SHP77 treated with DMSO at 0.1 percent for 48 hours (cell line): ENCODE measurements around the gene WWP2.

Experiments
- DNase-seq: peaks from one replicate; lab custom pipeline; 2025; lab: John Stamatoyannopoulos, UW

The WWP2 gene

DNA sequence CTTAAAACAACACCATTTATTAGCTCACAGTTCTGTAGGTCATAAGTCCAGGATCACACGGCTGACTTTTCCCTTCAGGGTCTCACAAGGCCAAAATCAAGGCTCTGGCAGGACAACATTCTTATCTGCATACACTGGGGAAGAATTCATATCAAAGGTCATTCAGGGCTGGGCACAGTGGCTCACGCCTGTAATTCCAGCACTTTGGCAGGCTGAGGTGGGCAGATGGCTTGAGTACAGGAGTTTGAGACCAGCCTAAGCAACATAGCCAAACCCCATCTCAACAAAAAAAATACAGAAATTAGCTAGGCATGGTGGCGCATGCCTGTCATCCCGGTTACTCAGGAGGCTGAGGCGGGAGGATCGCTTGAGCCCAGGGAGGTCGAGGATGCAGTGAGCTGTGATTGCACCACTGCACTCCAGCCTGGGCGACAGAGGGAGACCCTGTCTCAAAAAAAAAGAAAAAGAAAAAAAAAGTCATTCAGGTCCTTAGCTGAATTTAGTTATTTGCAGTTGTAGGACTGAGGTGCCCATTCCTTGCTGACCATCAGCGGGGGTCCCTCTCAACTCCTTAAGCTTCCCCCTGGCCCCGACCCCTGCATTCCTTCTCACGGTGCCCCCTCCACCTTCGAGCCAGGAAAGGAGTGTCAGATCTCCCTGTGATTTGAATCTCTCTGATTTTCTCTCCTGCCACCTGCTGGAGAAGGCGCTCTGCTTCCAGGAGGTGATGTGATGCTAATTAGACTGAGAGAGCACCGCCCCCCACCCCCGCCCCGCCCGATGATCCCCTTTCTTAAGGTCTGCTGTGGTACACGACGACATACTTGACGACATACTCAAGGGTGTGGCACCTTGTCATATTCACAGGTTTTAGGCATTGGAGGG is 97.2 kb downstream of the WWP2 start:
- no peak for DNase-seq

DNA sequence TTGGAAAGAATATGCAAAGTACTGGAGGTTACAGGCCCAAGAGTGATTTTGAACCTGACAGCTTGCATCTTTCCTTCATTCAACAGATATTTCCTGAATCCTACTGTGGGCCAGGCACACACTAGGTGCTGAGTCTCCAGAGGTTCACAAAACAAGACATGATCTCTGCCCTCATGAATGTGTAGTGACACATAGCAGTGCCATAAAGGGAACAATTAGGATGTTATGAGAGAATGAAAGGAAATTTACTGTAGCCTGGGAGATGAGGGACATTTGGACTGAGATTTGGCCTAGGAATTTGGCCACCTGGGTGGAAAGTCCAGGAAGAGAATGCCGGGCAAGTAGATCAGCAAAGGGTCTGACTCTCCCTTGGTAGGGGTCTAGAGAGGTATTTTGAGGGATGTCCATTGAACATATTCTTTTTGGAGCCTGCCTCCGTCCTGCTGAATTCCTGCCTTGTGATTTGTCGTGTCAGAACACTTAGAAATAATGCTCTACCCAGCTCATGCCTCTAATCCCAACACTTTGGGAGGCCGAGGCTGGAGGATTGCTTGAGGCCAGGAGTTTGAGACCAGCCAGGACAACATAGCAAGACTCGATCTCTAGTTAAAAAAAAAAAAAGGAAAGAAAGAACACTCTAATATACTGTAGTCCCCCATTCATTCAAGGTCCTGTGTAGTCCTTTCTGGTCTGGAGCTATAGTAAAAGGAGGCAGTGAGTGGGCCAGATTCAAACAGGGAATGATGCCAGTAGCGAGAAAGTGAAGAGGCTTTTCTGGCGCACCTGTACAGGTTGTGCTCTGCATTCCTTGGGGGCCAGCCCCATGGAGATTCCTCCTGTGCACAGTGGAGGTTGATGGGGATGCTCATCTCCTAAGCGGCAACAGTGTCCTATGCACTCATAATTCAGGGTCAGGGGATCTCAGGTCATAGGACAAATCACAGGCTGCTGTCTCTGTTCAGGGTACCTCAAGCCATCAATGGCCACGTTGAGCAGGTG is 98.4 kb downstream of the WWP2 start:
- no peak for DNase-seq

DNA sequence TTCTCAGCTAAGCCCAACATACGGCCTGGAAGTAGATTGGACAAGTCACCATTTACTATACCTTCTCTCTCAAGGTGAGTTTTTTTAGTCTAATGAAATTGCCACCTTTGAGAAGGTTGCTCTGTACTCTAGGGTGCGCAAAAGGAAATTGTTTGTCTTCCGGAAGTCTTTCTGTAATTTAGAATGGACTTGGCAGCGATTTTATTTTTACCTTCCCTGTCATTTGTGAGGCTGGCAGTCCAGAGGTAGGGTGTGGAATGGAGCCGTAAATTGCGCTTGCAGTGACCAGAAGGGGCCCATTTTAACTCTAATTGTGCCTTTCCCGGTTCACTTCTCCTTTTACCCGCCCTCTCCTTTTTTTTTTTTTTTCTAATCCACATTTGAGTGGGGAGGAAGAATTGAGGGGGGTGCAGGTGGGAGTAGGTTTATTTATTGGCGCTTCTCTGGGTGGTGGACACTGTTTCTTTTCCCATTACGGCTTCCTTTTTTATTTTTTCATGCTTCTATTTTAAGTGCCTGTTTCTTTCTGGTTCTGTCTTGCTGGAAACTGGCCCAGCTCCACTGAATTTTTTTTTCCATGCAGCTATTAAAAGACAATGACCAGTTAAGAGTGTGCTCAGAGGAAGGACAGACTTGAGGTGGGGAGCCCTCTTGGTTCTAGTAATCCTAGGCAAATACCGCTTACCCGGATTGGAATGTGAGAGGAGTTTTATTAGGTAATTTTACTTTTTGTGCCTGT is 99.3 kb downstream of the WWP2 start:
- DNase-seq, result no peak

DNA sequence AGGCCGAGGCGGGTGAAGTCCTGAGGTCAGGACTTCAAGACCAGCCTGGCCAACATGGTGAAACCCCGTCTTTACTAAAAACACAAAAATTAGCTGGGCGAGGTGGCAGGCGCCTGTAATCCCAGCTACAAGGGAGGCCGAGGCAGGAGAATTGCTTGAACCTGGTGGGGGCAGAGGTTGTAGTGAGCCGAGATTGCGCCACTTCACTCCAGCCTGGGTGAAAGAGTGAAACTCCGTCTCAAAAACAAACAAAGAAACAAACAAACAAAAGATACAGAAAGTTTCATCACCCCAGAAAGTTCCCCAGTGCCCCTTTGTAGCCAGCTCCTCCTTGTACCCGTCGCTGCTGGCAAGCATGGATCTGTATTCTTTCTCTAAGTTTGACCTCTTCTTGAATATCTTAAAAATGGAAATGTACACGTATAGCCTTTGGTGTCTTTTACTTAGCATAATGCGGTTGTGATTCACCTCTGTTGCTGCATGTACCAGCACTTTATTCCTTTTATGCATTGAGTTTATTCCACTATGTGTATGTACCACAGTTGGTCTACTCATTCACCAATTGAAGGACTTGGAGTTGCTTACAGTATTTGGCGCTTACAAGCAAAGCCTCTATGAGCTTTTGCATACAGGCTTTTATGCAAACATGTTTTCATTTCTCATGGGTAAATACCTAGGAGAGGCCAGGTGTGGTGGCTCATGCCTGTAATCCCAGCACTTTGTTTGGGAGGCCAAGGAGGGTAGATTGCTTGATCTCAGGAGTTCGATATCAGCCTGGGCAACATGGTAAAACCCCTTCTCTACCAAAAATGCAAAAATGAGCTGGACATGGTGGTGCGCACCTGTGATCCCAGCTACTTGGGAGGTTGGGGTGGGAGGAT is 101.5 kb downstream of the WWP2 start:
- no peak for DNase-seq

DNA sequence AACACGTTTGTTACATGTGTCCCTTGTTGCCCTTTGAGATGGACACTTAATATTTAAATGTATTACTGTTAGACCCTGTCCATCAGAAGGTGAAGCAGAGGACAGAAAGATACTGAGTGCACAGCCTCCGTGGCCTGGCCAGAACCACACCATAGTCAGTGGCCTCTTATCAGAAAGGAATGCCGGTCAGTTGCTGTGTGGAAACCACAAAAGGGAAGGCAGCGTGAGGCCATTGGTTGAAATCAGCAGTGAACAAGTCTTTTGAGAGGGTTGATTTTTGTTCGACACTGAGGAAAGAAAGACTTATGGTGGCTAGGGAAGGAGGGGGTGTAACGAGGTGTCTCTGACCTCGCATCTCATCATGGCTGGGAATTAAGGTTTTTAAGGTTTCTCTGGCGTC is 103.6 kb downstream of the WWP2 start:
- DNase-seq, result no peak

DNA sequence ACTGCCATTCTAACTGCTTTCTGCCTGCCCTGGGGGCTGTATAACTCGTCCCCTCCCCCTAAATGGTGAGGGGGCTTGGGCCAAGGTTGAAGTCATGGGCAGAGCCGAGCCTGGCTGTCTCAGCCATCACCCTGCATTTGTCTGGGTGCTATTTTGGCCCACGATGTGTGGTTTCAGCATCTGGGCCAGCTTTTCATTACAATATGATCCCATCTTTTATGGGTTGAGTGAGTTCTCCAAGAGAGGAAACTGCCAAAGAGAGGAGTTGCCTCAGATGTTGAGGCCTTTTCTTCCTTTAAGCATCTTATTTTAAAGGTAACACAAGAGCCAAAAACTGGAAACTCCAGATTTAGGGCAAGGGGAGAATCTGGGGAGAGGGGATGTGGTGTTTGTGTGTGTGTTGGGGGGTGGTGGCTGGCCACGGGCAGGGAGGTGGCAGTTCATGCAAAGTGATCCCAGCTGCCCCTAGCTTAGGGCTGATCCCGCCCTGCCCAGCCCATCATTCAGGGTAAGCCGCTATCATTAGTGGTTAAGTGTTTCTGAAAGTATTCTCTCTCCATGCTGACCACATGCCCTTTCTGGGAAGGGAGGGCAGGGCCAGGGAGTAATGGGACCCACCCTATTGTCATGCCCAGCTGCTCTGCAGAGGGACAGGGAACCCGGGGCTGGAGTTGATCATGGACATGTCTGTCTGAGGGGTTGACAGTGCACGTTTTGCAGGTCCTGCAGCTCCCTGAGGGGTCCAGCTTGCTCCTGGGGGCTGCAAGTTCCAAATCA is 105.8 kb downstream of the WWP2 start:
- no peak for DNase-seq

DNA sequence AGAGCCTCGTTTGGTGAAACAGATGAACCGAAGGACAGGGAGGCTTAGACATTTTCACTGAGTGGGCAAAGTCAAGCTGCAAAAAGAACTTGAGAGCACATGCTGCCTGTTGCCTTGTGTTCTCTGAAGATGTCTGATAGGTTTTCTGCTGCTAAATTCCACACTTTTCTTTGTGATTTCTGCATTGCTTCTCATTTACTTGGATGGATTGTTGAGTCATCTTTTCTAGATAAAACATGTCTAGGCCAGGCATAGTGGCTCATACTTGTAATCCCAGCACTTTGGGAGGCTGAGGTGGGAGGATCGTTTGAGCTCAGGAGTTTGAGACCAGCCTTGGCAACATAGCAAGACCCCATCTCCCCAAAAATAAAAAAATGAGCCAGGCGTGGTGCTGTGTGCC is 108.6 kb downstream of the WWP2 start:
- no peak for DNase-seq

DNA sequence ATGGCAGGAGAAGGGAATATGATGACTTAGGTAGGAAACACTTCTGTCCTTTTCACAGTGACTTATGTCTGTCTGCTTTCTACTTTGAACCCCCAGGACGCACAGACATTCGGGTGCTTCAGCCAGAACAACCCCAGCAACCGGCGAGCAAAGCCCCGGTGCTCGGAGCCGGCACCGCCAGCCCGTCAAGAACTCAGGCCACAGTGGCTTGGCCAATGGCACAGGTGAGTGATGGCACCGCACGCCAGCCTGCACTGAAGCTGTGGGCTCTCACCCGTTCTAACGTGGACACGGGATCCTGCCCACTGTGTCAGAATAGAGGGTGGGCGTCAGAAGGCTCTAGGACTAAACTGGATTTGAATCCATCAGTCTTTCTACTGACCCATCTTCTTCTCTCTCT is 109.6 kb downstream of the WWP2 start:
- DNase-seq, result no peak

DNA sequence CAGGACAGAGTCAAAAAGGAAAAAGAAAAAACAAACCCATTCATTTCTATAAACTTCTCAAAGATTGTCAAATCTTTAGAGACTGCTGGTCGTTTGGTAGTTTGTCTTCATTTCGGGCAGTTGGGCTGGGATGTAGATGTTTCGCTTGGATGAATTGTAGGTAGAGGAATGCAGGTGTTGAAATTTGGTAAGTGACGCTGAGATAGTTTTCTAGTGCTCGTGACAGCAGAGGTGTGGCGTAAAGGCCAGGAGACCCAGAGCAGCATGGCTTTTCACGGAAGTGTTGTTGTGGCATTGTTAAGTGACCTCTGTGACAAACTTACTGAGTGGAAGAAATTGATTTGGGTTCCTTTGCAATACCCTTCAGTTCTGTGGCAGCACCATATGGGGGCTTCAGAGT is 110.8 kb downstream of the WWP2 start:
- no peak for DNase-seq

DNA sequence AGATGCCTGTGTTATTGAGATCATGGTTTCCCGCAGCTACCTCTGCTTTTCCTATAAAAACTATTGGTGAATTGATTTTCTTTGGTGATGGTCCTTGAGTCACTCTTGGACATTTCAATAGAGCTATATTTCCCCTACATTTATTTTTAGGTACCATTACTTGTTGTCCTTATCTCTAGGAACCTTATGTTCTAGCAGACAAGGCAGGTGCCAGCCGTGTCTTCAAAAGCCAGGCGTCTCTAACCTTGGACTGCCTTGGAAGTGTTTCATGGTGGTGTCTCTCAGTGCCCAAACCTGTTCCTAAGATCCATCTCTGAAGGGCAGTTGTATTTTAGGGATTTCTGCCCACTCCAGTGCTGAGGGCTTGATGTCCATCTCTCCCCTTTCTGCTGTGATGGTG is 111.7 kb downstream of the WWP2 start:
- no peak for DNase-seq

DNA sequence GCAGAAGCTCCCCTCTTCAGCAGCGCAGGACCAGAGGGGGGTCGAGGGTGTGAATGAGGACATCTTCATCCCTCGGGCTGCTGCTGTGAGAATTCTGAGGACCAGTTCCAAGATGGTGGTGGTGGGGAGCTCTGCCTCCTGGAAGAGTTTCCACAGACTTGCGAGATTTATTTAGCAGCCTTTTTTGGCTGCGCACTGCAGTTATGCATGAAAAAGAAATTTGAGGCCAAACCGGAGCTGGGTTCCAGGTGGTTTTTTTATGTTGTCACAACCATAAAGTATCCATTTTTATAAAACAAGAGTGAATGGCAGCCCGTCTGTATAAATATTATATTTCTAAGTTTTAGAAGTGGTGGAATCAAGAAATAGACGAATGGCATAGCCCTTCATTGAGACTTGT is 112.1 kb downstream of the WWP2 start:
- no peak for DNase-seq

DNA sequence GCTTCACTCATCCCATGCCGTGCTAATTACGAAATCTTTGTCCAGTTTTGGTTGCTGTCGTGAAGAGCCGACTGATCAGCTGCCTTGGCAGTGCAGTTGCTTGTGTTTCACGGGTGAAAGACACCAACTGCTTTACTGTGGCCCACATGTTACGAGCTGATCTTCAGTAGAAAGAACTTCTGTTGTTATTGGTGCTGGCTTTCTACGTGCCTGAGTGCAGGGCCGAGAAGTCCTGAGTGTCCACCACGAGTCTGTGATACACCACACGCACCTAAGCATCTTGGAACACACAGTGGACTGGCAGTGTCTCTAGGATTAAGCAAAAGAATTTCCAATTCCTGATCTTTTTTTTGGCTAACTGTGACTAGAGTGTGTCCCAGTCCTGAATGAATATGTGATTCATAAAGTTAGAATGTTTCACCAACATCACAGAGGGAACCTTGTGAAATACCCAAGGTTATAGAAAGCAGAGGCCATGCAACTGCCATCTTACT is 118.6 kb downstream of the WWP2 start:
- DNase-seq, result no peak

DNA sequence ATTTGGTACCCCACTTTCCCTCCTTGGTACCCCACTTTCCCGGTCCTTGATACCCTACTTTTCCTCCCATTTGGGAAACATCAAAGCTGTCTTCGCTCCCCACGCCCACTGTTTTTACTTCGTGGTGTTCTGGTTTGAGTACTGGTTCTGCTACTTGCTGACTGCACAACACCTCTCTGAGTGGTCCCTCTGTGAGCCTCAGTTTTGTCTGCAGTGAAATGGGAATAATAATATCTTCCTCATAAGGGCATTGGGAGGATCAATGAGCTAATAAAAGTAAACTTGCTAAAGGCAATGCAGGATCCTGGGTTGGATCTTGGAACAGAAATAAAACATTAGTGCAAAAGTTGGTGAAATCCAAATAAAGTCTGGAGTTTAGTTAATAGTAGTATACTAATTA is 119.0 kb downstream of the WWP2 start:
- no peak for DNase-seq

DNA sequence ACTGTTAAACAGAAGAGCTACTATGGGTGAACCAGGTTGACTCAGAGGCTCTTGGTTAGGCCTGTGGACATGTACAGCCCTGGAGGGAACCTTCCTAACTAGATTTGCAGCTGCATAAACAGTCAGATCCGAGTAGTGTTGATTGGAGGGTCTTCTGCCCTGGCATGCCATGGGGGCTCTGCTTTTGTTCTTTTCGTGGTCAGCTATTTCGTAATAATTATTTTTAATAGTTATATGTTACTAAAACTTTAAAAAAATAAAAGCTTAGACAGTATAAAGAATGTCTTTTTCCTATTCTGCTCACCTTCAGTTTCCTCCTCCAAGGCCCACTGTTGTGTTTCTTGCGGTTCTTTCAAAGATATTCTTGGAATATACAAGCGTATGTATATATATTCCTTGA is 121.6 kb downstream of the WWP2 start:
- DNase-seq, result no peak

DNA sequence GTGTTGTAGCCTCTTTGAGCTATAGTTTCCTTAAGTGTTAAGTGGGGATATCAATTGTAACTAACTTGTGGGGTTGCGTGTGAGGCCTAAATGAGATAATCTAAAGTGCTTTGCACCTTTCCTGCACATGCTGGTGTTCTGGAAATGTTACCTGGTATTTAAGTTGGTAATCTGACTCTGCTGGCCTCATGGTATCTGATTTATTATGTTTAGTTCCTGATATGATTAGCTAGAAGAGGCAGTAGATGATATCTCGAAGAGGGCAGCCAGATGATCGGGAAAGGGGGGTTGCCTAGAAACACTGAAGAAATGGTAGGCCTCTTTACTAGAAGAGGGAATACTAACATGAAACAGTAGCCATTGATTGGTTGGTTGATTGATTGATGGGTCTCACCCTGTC is 123.6 kb downstream of the WWP2 start:
- DNase-seq, result no peak

DNA sequence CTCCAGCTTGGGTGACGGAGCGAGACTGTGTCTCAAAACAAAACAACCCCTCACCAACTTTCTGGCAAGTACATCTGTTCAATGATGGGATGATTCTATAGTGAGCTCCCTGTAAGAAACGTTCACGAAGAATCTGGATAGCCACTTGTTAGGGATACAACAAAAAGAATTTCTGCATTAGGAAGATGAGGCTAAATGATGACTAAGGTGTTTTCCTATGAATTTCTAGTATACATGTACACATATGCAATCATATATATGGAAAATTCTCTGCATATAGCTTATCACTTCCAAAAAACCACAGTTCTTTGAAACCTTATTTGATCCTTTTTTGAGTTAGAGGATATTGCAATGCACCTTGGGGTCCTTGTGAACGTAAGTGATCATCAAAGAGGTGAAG is 124.6 kb downstream of the WWP2 start:
- no peak for DNase-seq

DNA sequence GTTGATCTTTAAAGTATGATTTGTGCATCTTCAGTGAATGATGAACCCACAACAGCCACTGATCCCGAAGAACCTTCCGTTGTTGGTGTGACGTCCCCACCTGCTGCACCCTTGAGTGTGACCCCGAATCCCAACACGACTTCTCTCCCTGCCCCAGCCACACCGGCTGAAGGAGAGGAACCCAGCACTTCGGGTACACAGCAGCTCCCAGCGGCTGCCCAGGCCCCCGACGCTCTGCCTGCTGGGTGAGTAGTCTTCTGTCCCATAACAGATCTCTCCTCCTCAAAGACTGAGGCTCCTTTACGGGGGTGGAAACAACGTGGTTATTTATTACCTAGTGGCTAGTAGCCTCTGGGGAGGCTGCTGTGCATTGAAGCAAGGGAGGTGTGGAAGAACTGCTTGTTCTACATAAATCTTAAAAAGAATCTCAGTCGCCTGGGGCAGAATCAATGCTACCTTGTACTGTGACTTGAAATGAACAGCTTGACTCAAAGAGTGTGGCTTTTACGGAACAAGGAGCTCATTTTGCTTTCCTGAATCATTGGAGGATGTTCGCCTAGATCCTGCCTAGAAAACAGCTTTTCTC is 126.0 kb downstream of the WWP2 start:
- DNase-seq, result no peak

DNA sequence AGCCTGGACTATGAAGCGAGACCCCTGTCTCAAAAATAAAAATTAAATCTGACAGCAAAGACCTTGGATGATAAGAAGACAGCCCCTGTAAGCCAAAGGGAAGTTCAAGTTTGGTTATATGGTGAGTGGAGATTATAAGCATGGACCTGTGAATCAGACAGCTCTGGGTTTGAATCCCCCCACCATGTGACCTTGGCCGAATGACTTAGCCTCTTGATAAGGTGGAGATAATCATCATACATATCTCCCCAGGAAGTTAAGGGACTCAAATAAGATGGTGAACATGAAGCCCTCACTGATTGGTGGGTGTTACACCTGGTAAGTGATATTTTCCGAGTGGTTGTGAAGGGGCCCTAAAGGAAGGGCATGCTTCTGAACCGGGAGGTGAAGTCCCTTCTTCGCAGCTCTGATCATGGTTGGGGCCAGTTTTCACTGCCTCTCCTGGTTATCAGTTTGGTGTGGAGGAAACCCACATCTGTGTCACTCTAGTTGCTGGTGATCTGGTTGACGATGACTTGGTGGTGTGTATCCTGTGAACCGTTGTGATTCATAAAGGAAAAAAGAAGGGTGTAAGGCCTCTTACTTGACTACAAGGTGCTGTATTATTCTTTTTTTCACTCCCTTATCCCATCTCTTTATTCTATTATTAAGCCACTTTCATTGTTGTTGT is 127.3 kb downstream of the WWP2 start:
- DNase-seq, result no peak

DNA sequence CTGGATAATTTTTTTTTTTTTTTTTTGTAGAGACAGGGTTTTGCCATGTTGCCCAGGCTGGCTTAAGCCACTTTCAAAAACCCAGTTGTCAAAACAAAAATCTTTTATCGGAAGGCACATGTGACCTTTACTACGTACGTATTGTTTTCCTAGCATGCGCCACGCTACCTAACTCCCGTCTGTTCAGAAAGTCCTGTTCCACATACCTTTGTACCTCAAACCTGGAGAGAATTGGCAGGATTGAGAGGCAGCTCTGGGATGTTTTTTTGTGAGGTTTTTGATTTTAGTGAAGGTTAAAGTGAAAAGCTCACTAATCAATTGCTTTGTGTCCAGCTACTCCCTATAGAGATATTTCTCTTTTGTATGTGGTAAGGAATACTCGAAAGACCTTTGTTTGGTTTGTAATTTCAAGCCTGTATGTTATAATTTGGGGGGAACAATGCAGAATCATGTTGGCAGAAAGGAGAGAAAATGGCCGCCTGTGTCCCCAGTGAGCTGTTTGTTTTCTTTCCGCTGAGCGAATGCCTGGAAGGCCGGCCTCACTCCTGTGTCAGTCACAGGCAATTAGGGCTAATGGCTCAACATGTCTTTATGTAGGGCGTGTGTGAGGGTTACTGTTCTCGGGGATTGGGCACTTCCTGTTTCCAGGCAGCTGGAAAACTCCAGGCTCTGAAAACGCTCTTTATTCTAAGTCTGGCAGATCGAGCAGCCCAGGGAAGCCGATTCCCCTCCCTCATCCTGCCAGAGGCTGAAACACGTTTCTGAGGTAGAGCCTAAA is 128.2 kb downstream of the WWP2 start:
- DNase-seq, result no peak
